HFFc6 (cell line): Measurements from ENCODE around the gene ECI1. TPM values are rescaled to one million over a fixed set of nuclear protein-coding genes. Genes with fewer than 3 reads are reported as not detected.
A peak's percentile ranks its signal among the peaks of the same experiment; 100 is the strongest.

Experiments used
- DNase-seq: peaks from one replicate; pipeline ENCODE4 v3.0.0-alpha.2; 2018
- H3K27ac Mint-ChIP-seq: 2 replicates; pipeline ENCODE4 v1.8.0; 2020; ENCODE audit warnings: mild to moderate bottlenecking, mixed read lengths
- H3K27me3 Mint-ChIP-seq: 2 replicates; pipeline ENCODE4 v1.8.0; 2021; ENCODE audit warnings: mild to moderate bottlenecking, moderate library complexity, mixed read lengths; ENCODE audit not compliant: insufficient read depth
- H3K36me3 Mint-ChIP-seq: 2 replicates; pipeline ENCODE4 v1.8.0; 2021; ENCODE audit warnings: low read depth, mixed read lengths
- H3K4me1 Mint-ChIP-seq: 2 replicates; pipeline ENCODE4 v1.8.0; 2020; ENCODE audit warnings: low read depth, mixed read lengths
- H3K4me3 Mint-ChIP-seq: 2 replicates; pipeline ENCODE4 v1.8.0; 2020; ENCODE audit warnings: mild to moderate bottlenecking, moderate library complexity, mixed read lengths
- H3K9me3 Mint-ChIP-seq: 2 replicates; pipeline ENCODE4 v1.8.0; 2020; ENCODE audit warnings: mild to moderate bottlenecking, mixed read lengths
- total RNA-seq, 6 experiments: library from RNA; stranded (reverse); fragmentation: NEBNext Ultra II Directional; extraction: Animal tissue kit (Norgen Biotek cat#: 25700); gene quantifications; 2 replicates in 1 of 6; 3 replicates in 5 of 6; pipeline ENCODE4 v1.2.3, GENCODE V29; 2021
- TF ChIP-seq, protein P1 (sequence below): fragments of 200-600 bp; sonication (generic); IDR thresholded peaks from 2 replicates; pipeline ENCODE4 v1.5.0; 2021; ENCODE audit warnings: antibody characterized with exemption, mild to moderate bottlenecking

ECI1 gene
- total RNA-seq, 6 experiments from 2014 or later: 30.3 to 47.8 (median 35.4) TPM

DNA sequence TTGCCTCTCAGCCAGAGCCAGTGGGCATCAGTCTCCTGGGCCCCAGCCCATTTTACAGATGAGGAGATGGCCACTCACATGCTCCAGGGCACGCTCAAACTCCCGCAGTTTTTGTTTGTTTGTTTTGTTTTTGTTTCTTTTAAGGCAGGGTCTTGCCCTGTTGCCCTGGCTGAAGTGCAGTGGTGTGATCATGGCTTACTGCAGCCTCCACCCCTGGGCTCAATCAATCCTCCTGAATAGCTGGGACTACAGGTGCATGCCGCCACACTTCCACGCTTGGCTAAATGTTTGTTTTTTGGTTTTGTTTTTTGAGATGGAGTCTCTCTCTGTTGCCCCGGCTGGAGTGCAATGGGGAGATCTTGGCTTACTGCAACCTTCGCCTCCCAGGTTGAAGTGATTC lies 24.5 kb downstream of the ECI1 start:
- TF ChIP-seq, protein P1, sequence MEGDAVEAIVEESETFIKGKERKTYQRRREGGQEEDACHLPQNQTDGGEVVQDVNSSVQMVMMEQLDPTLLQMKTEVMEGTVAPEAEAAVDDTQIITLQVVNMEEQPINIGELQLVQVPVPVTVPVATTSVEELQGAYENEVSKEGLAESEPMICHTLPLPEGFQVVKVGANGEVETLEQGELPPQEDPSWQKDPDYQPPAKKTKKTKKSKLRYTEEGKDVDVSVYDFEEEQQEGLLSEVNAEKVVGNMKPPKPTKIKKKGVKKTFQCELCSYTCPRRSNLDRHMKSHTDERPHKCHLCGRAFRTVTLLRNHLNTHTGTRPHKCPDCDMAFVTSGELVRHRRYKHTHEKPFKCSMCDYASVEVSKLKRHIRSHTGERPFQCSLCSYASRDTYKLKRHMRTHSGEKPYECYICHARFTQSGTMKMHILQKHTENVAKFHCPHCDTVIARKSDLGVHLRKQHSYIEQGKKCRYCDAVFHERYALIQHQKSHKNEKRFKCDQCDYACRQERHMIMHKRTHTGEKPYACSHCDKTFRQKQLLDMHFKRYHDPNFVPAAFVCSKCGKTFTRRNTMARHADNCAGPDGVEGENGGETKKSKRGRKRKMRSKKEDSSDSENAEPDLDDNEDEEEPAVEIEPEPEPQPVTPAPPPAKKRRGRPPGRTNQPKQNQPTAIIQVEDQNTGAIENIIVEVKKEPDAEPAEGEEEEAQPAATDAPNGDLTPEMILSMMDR: no peak
- Mint-ChIP-seq H3K9me3 (no peaks in the 10 kb centered on the region), H3K4me3 (no peak overlapping the region), H3K36me3 (no peaks in the 10 kb centered on the region), H3K4me1 (peaks cover 16% of the 10 kb centered on the region), H3K27me3 (no peaks in the 10 kb centered on the region; the same call in none of the 2 replicates), H3K27ac (no peak overlapping the region; the same call in 1 of the 2 replicates)
- DNase-seq: no peak

DNA sequence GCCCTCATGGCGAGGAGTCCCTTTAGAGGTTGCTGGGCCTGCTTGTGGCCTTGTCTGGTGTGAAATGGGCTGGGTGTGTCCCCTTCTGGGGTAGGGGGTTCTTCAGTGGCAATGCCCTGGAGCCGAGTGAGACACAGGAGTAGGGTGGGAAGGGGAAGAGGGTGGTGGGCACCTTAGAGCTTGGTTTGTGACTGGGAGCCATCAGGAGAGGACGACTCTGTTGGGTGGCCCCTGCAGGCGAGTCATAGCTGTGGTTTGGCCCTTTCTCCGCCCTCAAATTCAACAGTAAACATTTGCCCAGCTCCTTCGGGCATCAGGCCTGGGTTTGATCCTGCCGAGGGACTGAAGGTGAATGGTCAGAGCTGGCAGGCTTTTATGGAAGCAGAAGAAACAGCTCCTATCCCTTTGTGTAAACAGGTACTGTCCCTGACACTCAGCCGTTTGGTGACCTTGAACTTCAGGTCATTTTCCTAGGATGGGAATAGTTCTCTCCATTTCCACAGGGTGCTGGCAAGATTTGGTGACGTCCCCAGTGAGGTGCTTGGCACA lies 25.1 kb downstream of the ECI1 start:
- no peaks in the 10 kb centered on the region for H3K36me3 Mint-ChIP-seq
- H3K27ac Mint-ChIP-seq: peak overlapping the region; percentile 72

DNA sequence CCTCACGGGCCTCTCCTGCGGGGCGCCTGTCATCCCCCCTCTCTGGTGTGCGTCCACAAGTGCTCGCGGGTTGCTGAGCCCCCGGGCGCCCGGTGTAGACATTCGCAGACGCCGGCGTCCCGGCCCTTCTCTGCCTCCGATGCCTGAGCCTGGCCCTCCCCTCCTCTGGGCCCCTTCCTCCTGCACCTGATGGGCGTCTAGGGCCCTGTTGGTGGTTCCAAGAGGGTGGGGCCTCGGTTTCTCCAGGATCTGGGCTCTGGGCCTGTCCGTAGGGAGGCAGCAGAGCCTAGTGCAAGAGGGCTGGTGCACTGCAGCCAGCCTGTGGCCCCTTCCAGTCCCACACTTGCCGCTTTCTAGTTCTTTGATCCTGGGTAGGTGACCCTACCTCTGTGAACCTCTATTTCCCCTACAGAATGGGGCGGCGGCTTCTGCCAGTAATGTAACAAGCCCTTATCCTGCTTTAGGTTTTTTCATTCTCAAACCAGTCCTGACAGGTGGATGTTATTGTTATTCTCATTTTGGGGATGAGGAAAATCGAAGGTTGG lies 27.4 kb downstream of the ECI1 start:
- Mint-ChIP-seq H3K27ac (peak overlapping the region; percentile 60), H3K4me3 (peak overlapping the region; percentile 90), H3K9me3 (no peaks in the 10 kb centered on the region), H3K27me3 (no peaks in the 10 kb centered on the region), H3K4me1 (peaks cover 16% of the 10 kb centered on the region), H3K36me3 (no peaks in the 10 kb centered on the region)
- TF ChIP-seq, protein P1: no peak
- peak; percentile 30 for DNase-seq

More for the DNA sequence above, 25.1 kb downstream of the ECI1 start:
- DNase-seq: no peak
- H3K4me3 Mint-ChIP-seq: peak overlapping the region; percentile 54
- H3K4me1 Mint-ChIP-seq: peaks cover 16% of the 10 kb centered on the region
- TF ChIP-seq, protein P1: no peak
- no peaks in the 10 kb centered on the region; the same call in 1 of the 2 replicates for H3K27me3 Mint-ChIP-seq
- no peaks in the 10 kb centered on the region for H3K9me3 Mint-ChIP-seq

DNA sequence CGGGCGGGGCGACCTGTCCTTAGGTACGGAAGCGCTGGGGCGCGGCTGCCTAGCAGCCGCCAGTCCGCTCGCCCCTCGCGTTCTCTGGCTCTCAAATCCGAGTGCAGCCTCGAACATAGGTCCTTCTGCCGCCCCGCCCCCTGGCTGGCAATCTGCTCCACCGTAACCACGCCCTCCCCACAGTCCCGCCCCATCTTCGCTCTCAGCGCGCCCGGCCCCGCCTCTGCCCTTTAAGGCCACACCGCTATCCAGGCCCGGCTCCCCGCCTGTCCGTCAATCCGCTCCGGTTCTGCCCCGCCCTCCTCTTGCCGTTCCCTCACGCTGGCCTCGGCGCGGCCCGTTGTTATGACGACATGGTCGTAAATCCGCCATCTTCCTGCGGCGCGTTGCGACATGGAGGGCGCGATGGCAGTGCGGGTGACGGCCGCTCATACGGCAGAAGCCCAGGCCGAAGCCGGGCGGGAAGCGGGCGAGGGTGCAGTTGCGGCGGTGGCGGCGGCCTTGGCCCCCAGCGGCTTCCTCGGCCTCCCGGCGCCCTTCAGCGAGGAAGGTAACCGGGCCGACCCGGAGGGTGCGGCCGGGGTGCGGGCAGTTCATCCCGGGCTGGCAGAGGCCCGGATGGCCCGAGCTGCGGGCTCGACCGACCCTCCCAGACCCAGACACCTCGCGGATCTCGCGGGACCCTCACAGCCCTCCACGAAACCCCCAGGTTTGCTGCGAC lies 28.0 kb downstream of the ECI1 start, which contains the start of gene E4F1:
Gene E4F1 (plus strand): TSS at position 371 of the 721 bp plus-strand sequence. CDS start 23 bp downstream, at position 394.
- peak; percentile 99 for DNase-seq
- Mint-ChIP-seq H3K27me3 (no peaks in the 10 kb centered on the region), H3K27ac (peak within 1 kb of the TSS; percentile 60), H3K9me3 (no peaks in the 10 kb centered on the region), H3K4me3 (peak within 1 kb of the TSS; percentile 90), H3K36me3 (no peaks in the 10 kb centered on the region), H3K4me1 (peaks cover 16% of the 10 kb centered on the region)
- TF ChIP-seq, protein P1: peak; percentile 22; the same call in 1 of the 2 replicates

DNA sequence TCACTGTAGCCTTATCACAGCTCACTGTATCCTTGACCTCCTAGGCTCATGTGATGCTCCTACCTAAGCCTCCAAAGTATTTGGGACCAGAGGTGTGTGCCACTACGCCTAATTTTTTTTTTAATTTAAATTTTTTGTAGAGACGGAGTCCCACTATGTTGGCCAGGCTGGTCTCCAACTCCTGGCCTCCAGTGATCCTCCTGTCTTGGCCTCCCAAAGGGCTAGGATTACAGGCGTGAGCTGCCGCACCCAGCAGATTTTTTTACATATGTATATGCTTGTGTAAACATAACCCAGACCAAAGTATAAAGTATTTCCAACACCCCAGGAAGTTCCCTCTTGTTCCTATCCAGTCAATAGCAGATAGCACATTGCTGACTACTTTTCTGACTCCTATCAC lies 35.1 kb downstream of the ECI1 start:
- DNase-seq: no peak
- H3K36me3 Mint-ChIP-seq: no peaks in the 10 kb centered on the region; the same call in 1 of the 2 replicates

More for the DNA sequence above, 35.1 kb downstream of the ECI1 start:
- peaks cover 8% of the 10 kb centered on the region for H3K27me3 Mint-ChIP-seq
- no peak overlapping the region; the same call in 1 of the 2 replicates for H3K27ac Mint-ChIP-seq
- peak overlapping the region; percentile 54; the same call in 1 of the 2 replicates for H3K4me3 Mint-ChIP-seq
- TF ChIP-seq, protein P1: no peak
- H3K9me3 Mint-ChIP-seq: no peaks in the 10 kb centered on the region
- H3K4me1 Mint-ChIP-seq: peaks cover 26% of the 10 kb centered on the region
